ENCODE results near the gene DIP2C.
"Not testable (repeated sequence)": the region's sequence is repeated elsewhere in the genome, so short reads cannot be mapped to it uniquely, and the experiment has no call there.

DIP2C gene

GRCh38 chr10:277963-278362, 411.5 kb downstream of the DIP2C start:
- DNase-seq (ENCODE audit: low read depth in 3 of 3), result no peak

GRCh38 chr10:275680-276079, 413.8 kb downstream of the DIP2C start:
- DNase-seq (ENCODE audit: low read depth in 3 of 3), result no peak

GRCh38 chr10:274866-275265, 414.6 kb downstream of the DIP2C start:
- DNase-seq (ENCODE audit: low read depth in 3 of 3), result no peak

- DNase-seq (ENCODE audit: low read depth in 3 of 3), result no peak
Measured at GRCh38 chr10:273088-273487, 416.4 kb downstream of the DIP2C start.

- DNase-seq (ENCODE audit: low read depth in 3 of 3), result no peak
Measured at GRCh38 chr10:271722-272121, 417.7 kb downstream of the DIP2C start.

GRCh38 chr10:271201-271600, 418.3 kb downstream of the DIP2C start:
- DNase-seq (ENCODE audit: low read depth in 3 of 3), result no peak

- no peak for DNase-seq (ENCODE audit: low read depth in 3 of 3)
Measured at GRCh38 chr10:269440-270074, 419.9 kb downstream of the DIP2C start.

- no peak for DNase-seq (ENCODE audit: low read depth in 3 of 3)
Measured at GRCh38 chr10:267705-268104, 421.8 kb downstream of the DIP2C start.

GRCh38 chr10:266974-267425, 422.5 kb downstream of the DIP2C start:
- DNase-seq (ENCODE audit: low read depth in 3 of 3), result no peak

- not testable (repeated sequence) for DNase-seq (ENCODE audit: low read depth in 3 of 3)
Measured at GRCh38 chr10:265816-266588, 423.5 kb downstream of the DIP2C start.

GRCh38 chr10:265074-265440, 424.4 kb downstream of the DIP2C start:
- not testable (repeated sequence) for DNase-seq (ENCODE audit: low read depth in 3 of 3)

GRCh38 chr10:264160-265073, 425.1 kb downstream of the DIP2C start:
- not testable (repeated sequence) for DNase-seq (ENCODE audit: low read depth in 3 of 3)

- DNase-seq (ENCODE audit: low read depth in 3 of 3), result no peak
Measured at GRCh38 chr10:260819-261429, 428.5 kb downstream of the DIP2C start.

GRCh38 chr10:251982-252582, 437.4 kb downstream of the DIP2C start:
- DNase-seq (ENCODE audit: low read depth in 3 of 3), result no peak

- no peak for DNase-seq (ENCODE audit: low read depth in 3 of 3)
Measured at GRCh38 chr10:248307-248706, 441.2 kb downstream of the DIP2C start.

- DNase-seq (ENCODE audit: low read depth in 3 of 3), result no peak
Measured at GRCh38 chr10:247480-247879, 442.0 kb downstream of the DIP2C start.

GRCh38 chr10:246431-246830, 443.0 kb downstream of the DIP2C start:
- DNase-seq (ENCODE audit: low read depth in 3 of 3), result no peak

- no peak for DNase-seq (ENCODE audit: low read depth in 3 of 3)
Measured at GRCh38 chr10:244227-244626, 445.2 kb downstream of the DIP2C start.

- no peak for DNase-seq (ENCODE audit: low read depth in 3 of 3)
Measured at GRCh38 chr10:241966-242643, 447.4 kb downstream of the DIP2C start.

- no peak for DNase-seq (ENCODE audit: low read depth in 3 of 3)
Measured at GRCh38 chr10:241451-241850, 448.0 kb downstream of the DIP2C start.

GRCh38 chr10:239109-239508, 450.4 kb downstream of the DIP2C start:
- DNase-seq (ENCODE audit: low read depth in 3 of 3), result no peak

Data from stimulated activated CD4-positive, alpha-beta T cell treated with anti-CD3 and anti-CD28 coated beads, TNF-alpha, amount 100 ng/mL, for 24 hours (primary cell).